GM19099 (cell line): ENCODE results near the gene PNO1.

Source experiments
- POLR2A ChIP-seq: IDR thresholded peaks from 3 replicates; pipeline ENCODE4 v1.6.1; 2011; ENCODE audit warnings: low read depth; ENCODE audit not compliant: insufficient read length; ENCODE audit errors: extremely low read depth

The PNO1 gene

GRCh38 chr2:68151037-68151436 is 6.7 kb upstream of the PNO1 start:
- TF ChIP-seq POLR2A: no peak

DNA sequence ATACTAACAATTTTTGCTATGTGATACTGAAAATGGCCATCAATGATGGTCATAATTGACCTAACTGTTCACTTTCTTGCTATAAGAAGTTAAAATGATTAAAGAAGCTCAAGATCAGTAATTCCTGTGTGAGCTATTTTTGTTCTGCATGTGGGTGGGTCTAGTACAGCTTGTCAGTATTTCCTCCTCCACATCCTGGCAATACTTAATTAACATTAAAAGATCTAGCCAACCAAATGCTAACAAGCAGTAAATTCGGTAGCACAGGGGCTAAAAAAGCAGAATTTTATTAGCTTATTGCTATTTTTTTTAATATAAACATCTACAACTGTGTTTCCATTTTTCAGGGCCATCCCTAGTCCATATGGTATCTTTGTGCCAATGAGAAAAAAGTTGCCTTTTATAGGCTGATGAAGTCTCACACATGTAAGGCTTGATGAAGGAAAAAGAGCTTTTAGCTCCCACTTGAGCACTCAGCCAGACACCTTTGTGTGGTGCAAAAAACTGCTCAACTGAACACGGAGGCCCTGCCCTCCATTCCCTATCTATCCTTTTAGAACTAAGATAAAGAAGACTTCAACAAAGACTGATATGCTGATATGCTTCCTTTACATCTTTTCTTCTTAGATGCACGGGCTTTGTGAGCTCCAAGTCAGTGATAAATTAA is 4.9 kb upstream of the PNO1 start:
- TF ChIP-seq POLR2A: no peak

DNA sequence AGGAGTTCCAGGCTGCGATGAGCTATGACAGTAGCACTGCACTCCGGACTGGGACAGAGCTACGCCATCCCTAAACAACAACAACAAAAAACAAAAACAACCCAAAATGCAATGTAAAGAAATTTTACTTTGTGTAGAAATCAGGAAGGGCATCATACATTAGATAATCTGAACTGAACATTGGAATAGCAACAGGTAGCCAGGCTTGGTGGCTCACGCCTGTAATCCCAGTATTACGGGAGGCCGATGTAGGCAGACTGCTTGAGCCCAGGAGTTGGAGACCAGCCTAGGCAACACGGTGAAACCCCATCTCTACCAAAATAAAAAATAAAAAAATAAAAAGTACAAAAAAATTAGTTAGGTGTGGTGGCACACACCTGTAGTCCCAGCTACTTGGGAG is 2.1 kb upstream of the PNO1 start:
- TF ChIP-seq POLR2A: no peak

DNA sequence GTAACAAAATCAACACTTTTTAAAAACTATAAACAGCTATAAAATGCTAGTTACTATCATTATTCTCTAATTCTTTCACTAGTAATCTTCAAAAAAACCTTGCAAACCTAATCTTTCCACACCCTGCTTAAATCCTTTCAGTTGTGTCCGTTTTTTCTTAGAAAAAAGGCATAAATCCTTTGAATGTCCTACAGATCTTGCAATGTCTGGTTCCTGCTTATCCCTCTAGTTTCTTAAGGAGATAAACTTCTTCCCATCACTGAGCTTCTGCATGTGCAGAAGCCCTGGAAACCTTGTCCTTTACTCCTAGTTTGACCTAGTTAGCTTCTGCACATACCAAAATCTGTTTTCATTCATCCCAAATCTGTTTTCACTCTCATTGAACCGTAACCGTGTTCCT is 1.3 kb upstream of the PNO1 start:
- no peak for TF ChIP-seq POLR2A

DNA sequence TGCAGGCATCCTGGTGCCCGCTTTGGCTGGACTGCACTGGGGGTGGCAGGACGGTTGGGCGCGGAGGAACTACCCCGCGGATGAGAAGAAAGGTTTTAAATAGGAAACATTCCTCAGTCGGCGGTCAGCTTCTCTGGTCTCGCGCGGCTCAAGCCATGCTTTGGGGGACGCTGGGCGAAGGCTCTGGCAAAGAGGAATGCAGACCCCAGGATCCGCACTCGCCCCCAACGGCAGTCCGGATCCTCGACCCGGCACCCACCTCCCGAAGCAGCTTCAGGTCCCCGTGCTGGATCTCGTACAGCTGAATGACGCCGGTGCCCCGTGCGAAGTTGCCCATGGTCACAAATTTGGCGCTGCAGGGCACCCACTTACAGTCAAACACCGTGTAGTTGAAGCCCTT is 686 bp upstream of the PNO1 start:
- TF ChIP-seq POLR2A: no peak

GRCh38 chr2:68158134-68158447 is 403 bp downstream of the PNO1 start:
- no peak for TF ChIP-seq POLR2A

- no peak for TF ChIP-seq POLR2A
These were observed 6.0 kb downstream of the PNO1 start for GRCh38 chr2:68163641-68164040.

GRCh38 chr2:68167186-68167585 is 9.5 kb downstream of the PNO1 start:
- TF ChIP-seq POLR2A: no peak

- no peak for TF ChIP-seq POLR2A
These were observed 11.6 kb downstream of the PNO1 start for GRCh38 chr2:68169308-68169707.

DNA sequence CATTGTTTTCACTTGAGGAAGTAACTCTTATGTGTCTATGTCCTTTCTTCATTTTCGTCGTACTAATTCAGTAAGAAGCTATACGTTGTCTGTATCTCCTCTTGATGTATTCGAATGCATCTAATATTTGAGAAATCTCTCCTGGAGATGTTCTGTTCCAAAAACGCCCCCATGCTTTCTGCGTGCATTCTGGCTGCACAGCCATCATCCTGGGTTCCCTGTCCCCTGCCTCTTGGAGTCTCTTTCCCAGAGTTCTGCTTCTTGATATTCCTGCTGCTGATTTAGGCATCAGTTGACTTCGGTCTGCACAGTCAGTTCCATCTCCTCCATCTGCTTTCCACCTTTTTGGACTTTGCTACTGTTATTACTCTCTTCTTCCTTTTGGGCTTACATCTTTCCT is 13.5 kb downstream of the PNO1 start:
- TF ChIP-seq POLR2A: no peak

- TF ChIP-seq POLR2A: no peak
These were observed 14.0 kb downstream of the PNO1 start for GRCh38 chr2:68171684-68172083.

DNA sequence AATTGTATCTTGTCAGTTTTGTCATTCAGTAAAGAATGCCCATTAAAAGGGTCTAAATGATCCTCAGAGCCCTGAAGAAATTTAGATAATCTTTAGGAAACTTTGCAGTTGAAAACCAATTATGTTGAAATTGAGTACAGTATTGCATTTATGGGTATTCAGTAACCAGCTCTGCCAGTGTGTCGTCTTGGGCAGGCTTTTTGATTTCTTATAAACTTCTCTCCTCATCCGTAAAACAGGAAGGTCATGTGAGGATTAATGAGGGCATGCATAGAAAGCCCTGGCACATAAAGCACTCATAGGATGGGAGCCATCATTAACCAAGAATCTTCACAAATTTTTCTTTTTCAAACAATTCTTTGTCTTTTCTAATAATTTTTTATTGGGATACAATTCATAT is 14.8 kb downstream of the PNO1 start:
- TF ChIP-seq POLR2A: no peak

- TF ChIP-seq POLR2A: no peak
These were observed 15.5 kb downstream of the PNO1 start for GRCh38 chr2:68172990-68173700.

GRCh38 chr2:68176657-68177056 is 19.0 kb downstream of the PNO1 start:
- TF ChIP-seq POLR2A: no peak

GRCh38 chr2:68177541-68177940 is 19.9 kb downstream of the PNO1 start:
- no peak for TF ChIP-seq POLR2A

GRCh38 chr2:68178432-68178831 is 20.7 kb downstream of the PNO1 start:
- TF ChIP-seq POLR2A: no peak
